Calu3 (cell line): Measurements from ENCODE around the gene MKLN1. TPM values are rescaled to one million over a fixed set of nuclear protein-coding genes. Genes with fewer than 3 reads are reported as not detected.

Source experiments
- BruUV-seq: library from RNA; stranded (reverse); fragments of 400-500 nt; replicated peaks from 2 replicates; lab custom pipeline; 2021; lab: Mats Ljungman, UMichigan
- CTCF ChIA-PET: fragments of 300-600 bp; sonication (Branson Sonifier 250); formaldehyde crosslinking; loops from one replicate; lab custom pipeline; 2022; ENCODE audit warnings: antibody characterized with exemption; lab: Charles Lee
- DNase-seq: peaks from one replicate; pipeline ENCODE4 v3.0.0; 2022
- H3K27ac Mint-ChIP-seq: one replicate; pipeline ENCODE4 v1.8.0; 2022; ENCODE audit warnings: mixed read lengths; ENCODE audit not compliant: unreplicated experiment
- H3K27me3 Mint-ChIP-seq: one replicate; pipeline ENCODE4 v1.8.0; 2022; ENCODE audit warnings: mixed read lengths; ENCODE audit not compliant: unreplicated experiment
- H3K36me3 Mint-ChIP-seq: one replicate; pipeline ENCODE4 v1.8.0; 2022; ENCODE audit warnings: mild to moderate bottlenecking, moderate library complexity, mixed read lengths; ENCODE audit not compliant: insufficient read depth, unreplicated experiment
- H3K4me1 Mint-ChIP-seq: one replicate; pipeline ENCODE4 v1.8.0; 2022; ENCODE audit warnings: mild to moderate bottlenecking, low read depth, mixed read lengths; ENCODE audit not compliant: unreplicated experiment
- H3K4me3 Mint-ChIP-seq: one replicate; pipeline ENCODE4 v1.8.0; 2022; ENCODE audit warnings: mild to moderate bottlenecking, low read depth, moderate library complexity, mixed read lengths; ENCODE audit not compliant: unreplicated experiment
- H3K9me3 Mint-ChIP-seq: one replicate; pipeline ENCODE4 v1.8.0; 2022; ENCODE audit warnings: low read depth, mixed read lengths; ENCODE audit not compliant: unreplicated experiment
- intact Hi-C: fragments of 100-400 bp; cut with micrococcal nuclease; formaldehyde crosslinking; loops from one replicate; pipeline ENCODE4 v1.10.0; 2022; ENCODE audit not compliant: unreplicated experiment
- total RNA-seq: library from RNA; stranded (reverse); gene quantifications from 2 replicates; pipeline ENCODE4 v1.2.3, GENCODE V29; 2022
- TF ChIP-seq, protein P1 (sequence below): fragments of 200-600 bp; IDR thresholded peaks from one replicate; pipeline ENCODE4 v1.8.0; 2022; ENCODE audit warnings: antibody characterized with exemption; ENCODE audit not compliant: unreplicated experiment

MKLN1 gene
- total RNA-seq, 1 experiment from 2014 or later: 47.1 TPM

GRCh38 chr7:131409129-131409766, 81.6 kb downstream of the MKLN1 start:
- Mint-ChIP-seq H3K4me3 (no peak overlapping the region), H3K4me1 (no peaks in the 10 kb centered on the region), H3K36me3 (no peaks in the 10 kb centered on the region), H3K27me3 (no peaks in the 10 kb centered on the region), H3K9me3 (no peaks in the 10 kb centered on the region), H3K27ac (no peak overlapping the region)
- TF ChIP-seq, protein P1, sequence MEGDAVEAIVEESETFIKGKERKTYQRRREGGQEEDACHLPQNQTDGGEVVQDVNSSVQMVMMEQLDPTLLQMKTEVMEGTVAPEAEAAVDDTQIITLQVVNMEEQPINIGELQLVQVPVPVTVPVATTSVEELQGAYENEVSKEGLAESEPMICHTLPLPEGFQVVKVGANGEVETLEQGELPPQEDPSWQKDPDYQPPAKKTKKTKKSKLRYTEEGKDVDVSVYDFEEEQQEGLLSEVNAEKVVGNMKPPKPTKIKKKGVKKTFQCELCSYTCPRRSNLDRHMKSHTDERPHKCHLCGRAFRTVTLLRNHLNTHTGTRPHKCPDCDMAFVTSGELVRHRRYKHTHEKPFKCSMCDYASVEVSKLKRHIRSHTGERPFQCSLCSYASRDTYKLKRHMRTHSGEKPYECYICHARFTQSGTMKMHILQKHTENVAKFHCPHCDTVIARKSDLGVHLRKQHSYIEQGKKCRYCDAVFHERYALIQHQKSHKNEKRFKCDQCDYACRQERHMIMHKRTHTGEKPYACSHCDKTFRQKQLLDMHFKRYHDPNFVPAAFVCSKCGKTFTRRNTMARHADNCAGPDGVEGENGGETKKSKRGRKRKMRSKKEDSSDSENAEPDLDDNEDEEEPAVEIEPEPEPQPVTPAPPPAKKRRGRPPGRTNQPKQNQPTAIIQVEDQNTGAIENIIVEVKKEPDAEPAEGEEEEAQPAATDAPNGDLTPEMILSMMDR: no peak
- intact Hi-C loops: no loop called here
- CTCF ChIA-PET: no interaction called here
- DNase-seq: no peak
- no TSS peak for BruUV-seq

DNA sequence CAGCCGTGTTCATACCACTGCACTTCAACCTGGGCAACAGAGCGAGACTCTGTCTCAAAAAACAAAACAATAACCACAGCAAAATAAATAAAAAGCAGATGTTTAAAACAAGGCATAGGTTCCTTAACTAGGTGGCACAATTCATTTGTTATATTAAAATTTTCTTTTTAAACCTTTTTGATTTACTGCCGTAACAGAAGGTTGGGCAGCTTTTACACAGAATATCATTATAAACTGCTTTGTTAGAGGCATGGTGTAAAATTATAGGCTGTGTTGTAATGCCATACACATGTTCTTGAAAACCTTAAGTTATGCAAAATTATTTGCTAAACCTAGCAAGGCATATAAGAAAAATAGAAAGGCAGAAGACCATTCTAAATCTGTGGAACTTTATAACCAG, 84.4 kb downstream of the MKLN1 start:
- Mint-ChIP-seq H3K4me3 (no peak overlapping the region), H3K27ac (no peak overlapping the region), H3K9me3 (no peaks in the 10 kb centered on the region), H3K27me3 (no peaks in the 10 kb centered on the region), H3K4me1 (no peaks in the 10 kb centered on the region), H3K36me3 (peaks cover 7% of the 10 kb centered on the region)
- CTCF ChIA-PET: interaction anchor here (1.3 kb wide), 1 partner anchor 11 kb away, joined by 3 read pairs; no protein-coding TSS in a partner anchor
- DNase-seq: no peak
- intact Hi-C loops: no loop called here
- TF ChIP-seq, protein P1: no peak
- BruUV-seq: no TSS peak

- intact Hi-C loops: no loop called here
- CTCF ChIA-PET: no interaction called here
- Mint-ChIP-seq H3K4me1 (no peaks in the 10 kb centered on the region), H3K27ac (no peak overlapping the region), H3K36me3 (peaks cover 14% of the 10 kb centered on the region), H3K9me3 (no peaks in the 10 kb centered on the region), H3K4me3 (no peak overlapping the region), H3K27me3 (no peaks in the 10 kb centered on the region)
- no peak for DNase-seq
- no TSS peak for BruUV-seq
- TF ChIP-seq, protein P1: no peak
Measured at GRCh38 chr7:131413711-131414110, 86.0 kb downstream of the MKLN1 start.

- CTCF ChIA-PET: interaction anchor here (0.6 to 0.7 kb wide), 2 partner anchors 198 to 447 kb away, joined by 3 to 4 read pairs; no protein-coding TSS in a partner anchor
- H3K27ac Mint-ChIP-seq: no peak overlapping the region
- no peak for DNase-seq
- TF ChIP-seq, protein P1: peak; percentile 40
- BruUV-seq: no TSS peak
- peaks cover 12% of the 10 kb centered on the region for H3K36me3 Mint-ChIP-seq
- intact Hi-C loops: loop anchor here (1.0 to 5.0 kb wide), 4 partner anchors 57 to 356 kb away; partner anchors contain the start of gene MKLN1
- no peak overlapping the region for H3K4me3 Mint-ChIP-seq
- H3K9me3 Mint-ChIP-seq: no peaks in the 10 kb centered on the region
- H3K4me1 Mint-ChIP-seq: no peaks in the 10 kb centered on the region
- H3K27me3 Mint-ChIP-seq: no peaks in the 10 kb centered on the region
Measured at GRCh38 chr7:131424219-131424822, 96.6 kb downstream of the MKLN1 start.
